Right atrium auricular region (tissue), 2 donors: Measurements from ENCODE around the gene UBE2E3. TPM values are rescaled to one million over a fixed set of nuclear protein-coding genes. Genes with fewer than 3 reads are reported as not detected.

Source experiments
- DNase-seq: peaks from one replicate; pipeline ENCODE4 v3.0.0-alpha.2; 2019; ENCODE audit warnings: low spot score
- H3K27ac ChIP-seq, 2 donors: fragments of 200-600 bp; sonication (generic); 1 replicate in 1 of 2; 2 replicates in 1 of 2; pipeline ENCODE4 v1.5.1; 2016 to 2019
- H3K27me3 ChIP-seq, 2 donors: fragments of 200-600 bp; sonication (generic); one replicate each; pipeline versions ENCODE4 v1.5.1 to v1.6.0; 2017 to 2019
- H3K36me3 ChIP-seq: fragments of 200-600 bp; sonication (generic); one replicate; pipeline ENCODE4 v1.5.1; 2016
- H3K4me1 ChIP-seq, 2 donors: fragments of 200-600 bp; sonication (generic); one replicate each; pipeline versions ENCODE4 v1.5.1 to v1.6.0; 2017 to 2019
- H3K4me3 ChIP-seq, 2 donors: fragments of 200-600 bp; sonication (generic); 1 replicate in 1 of 2; 2 replicates in 1 of 2; pipeline ENCODE4 v1.5.1; 2017 to 2019; ENCODE audit warnings: mild to moderate bottlenecking in 1 of 2, moderate library complexity in 1 of 2
- H3K9me3 ChIP-seq, 2 donors: fragments of 200-600 bp; sonication (generic); one replicate each; pipeline ENCODE4 v1.5.1; 2019
- CTCF ChIP-seq, 2 donors: fragments of 200-600 bp; sonication (generic); IDR thresholded peaks; one replicate each; pipeline ENCODE4 v1.5.1; 2019; ENCODE audit warnings: antibody characterized with exemption in 2 of 2
- total RNA-seq, 2 donors: library from RNA; depleted of rRNA; stranded (reverse); fragments of >200 nt; gene quantifications; one replicate each; pipeline ENCODE4 v1.1.0, GENCODE V29; 2016

The UBE2E3 gene
- total RNA-seq, 2 donors from 2014 or later = 48.3 to 57.3 TPM

DNA sequence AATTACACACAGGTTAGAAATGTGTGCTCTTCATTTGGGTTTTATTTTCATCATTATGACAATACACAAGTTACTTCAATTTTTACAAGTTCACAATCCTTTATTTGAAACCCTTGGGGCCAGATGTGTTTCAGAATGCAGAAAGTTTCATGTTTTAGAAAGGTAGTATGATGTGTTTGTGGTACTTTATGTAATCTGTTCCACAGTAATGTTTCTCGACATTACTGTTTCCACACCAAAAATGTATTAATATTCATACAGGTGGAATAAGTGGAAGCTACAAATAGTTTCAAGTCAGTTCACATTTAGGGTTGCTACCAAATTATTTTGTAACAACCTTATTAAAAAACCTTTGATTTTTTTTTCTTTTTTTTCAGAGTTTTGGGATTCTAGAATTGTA is 10.4 kb downstream of the UBE2E3 start:
- peaks cover 0 to 18% of the 10 kb centered on the region in 2 donors for H3K4me1 ChIP-seq
- H3K4me3 ChIP-seq = no peak overlapping the region
- DNase-seq = no peak
- no peak overlapping the region for H3K27ac ChIP-seq
- no peak for TF ChIP-seq CTCF (IDR thresholded peaks at IDR 0.05)
- H3K9me3 ChIP-seq = no peaks in the 10 kb centered on the region
- no peaks in the 10 kb centered on the region for H3K36me3 ChIP-seq
- no peaks in the 10 kb centered on the region for H3K27me3 ChIP-seq

DNA sequence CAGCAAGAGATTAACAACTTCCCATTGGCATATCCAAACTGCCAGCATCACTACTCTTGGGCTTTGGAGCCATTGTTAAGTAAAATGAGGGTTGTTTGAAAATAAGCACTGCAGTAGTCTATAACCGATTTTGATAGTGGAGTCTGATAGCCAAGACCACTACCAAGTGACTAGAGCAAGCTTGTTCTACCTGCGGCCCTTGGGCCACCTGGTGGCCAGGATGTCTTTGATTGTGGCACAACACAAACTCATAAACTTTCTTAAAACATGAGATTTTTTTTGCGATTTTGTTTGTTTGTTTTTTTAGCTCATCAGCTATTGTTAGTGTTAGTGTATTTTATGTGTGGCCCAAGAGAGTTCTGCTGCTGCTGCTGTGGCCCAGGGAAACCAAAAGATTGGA is 11.0 kb downstream of the UBE2E3 start:
- no peak overlapping the region for H3K4me3 ChIP-seq
- peaks cover 0 to 15% of the 10 kb centered on the region in 2 donors for H3K4me1 ChIP-seq
- no peaks in the 10 kb centered on the region for H3K27me3 ChIP-seq
- no peaks in the 10 kb centered on the region for H3K9me3 ChIP-seq
- no peak for DNase-seq
- no peak for TF ChIP-seq CTCF (IDR thresholded peaks at IDR 0.05)
- H3K27ac ChIP-seq = no peak overlapping the region
- H3K36me3 ChIP-seq = no peaks in the 10 kb centered on the region

- Histone ChIP-seq H3K27ac (no peak overlapping the region), H3K9me3 (no peaks in the 10 kb centered on the region), H3K36me3 (no peaks in the 10 kb centered on the region), H3K4me3 (no peak overlapping the region), H3K27me3 (no peaks in the 10 kb centered on the region), H3K4me1 (peaks cover 0 to 15% of the 10 kb centered on the region in 2 donors)
- TF ChIP-seq CTCF (IDR thresholded peaks at IDR 0.05) = no peak
- DNase-seq = no peak
Observed at GRCh38 chr2:180991820-180992219, 11.4 kb downstream of the UBE2E3 start.

DNA sequence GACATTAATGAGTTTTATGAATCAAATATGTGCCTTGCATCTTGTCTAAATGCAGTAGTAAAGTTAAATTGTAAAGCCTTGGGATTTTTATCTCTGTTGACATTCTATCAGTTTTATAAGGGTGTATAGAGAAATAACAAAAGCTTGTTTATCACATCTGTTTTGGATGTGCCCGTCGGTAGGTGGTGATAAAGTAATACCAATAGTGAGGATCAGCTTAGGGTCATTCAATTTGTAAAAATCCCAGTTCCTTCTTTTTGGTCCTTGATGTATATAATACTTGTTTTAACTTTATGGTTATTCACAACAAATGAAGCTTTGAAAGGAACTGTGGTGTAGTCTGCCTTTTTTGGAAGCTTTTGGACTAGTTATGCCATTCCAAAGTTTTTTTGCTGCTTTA is 12.6 kb downstream of the UBE2E3 start:
- no peak for DNase-seq
- Histone ChIP-seq H3K4me1 (peaks cover 0 to 15% of the 10 kb centered on the region in 2 donors), H3K9me3 (no peaks in the 10 kb centered on the region), H3K4me3 (no peak overlapping the region), H3K27me3 (no peaks in the 10 kb centered on the region), H3K36me3 (no peaks in the 10 kb centered on the region), H3K27ac (no peak overlapping the region)
- TF ChIP-seq CTCF (IDR thresholded peaks at IDR 0.05) = no peak

DNA sequence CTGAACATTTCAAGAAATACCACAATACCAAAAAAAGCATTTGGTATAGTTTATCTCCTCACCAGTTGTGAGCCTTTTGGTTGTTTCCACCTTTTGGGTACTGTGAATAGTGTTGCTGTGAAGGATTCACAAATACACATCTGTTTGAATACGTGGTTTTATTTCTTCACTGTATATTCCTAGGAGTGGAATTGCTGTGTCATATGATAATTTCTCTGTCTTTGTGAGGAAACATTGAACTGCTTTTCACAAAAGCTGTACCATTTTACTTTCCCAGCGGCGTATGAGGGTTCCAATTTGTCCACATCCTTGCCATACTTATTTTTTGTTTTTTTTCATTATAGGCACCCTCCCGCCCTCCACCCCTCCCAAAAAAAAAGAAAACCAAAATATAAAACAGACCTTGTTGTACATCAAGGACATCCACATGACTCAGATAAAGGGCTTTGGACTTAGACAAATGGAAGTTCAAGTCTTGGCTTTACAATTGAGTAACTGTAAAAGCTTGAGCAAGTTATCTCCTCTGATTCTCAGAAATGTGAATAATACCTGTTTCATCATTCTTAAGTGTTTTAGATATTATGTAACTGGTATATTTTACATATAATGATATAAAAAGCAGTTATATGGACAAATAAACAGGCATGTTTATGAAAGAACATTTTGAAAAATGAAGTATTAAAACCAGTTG is 19.0 kb downstream of the UBE2E3 start:
- TF ChIP-seq CTCF (IDR thresholded peaks at IDR 0.05) = no peak
- Histone ChIP-seq H3K4me1 (peaks cover 0 to 9% of the 10 kb centered on the region in 2 donors), H3K9me3 (no peaks in the 10 kb centered on the region), H3K27ac (no peak overlapping the region), H3K36me3 (no peaks in the 10 kb centered on the region), H3K27me3 (no peaks in the 10 kb centered on the region), H3K4me3 (no peak overlapping the region)
- DNase-seq = no peak
